ENCODE data around the gene MIA2.

DNA sequence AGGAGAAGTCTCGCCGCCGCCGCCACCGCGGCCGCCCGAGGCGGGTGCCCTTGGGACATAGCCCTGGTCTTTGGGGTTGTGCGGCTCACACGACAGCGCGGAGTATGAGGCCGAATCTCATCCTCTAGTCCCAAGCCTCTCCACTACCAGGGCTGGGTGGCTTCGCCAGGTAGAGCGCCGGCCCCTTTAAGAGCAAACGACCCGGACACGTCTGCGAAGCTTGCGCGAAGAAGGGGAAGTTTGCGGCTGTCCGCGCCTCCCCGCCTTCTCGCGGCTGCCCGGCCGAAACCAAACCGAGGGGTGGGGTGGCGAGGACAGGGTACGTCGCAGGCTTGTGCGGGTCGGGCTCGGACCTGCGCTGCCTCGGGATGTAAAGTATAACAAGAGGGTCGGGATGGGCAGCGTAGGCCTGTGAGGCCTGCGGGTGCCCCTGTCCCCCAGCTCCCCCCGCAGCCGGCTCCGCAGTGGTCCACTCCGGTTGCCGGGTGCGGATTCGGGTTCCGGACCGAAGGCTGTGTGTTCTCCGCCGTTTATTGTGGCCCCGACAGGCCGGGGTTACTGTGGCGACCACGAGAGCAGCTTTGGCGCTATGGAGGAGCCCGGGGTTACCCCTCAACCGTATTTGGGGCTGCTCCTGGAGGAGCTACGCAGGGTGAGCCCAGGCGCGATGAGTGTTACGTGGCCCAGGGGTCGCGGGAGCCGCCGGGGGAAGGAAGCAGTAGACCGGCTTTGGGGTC lies 33.3 kb downstream of the MIA2 start:
- TF ChIP-seq, protein P1, sequence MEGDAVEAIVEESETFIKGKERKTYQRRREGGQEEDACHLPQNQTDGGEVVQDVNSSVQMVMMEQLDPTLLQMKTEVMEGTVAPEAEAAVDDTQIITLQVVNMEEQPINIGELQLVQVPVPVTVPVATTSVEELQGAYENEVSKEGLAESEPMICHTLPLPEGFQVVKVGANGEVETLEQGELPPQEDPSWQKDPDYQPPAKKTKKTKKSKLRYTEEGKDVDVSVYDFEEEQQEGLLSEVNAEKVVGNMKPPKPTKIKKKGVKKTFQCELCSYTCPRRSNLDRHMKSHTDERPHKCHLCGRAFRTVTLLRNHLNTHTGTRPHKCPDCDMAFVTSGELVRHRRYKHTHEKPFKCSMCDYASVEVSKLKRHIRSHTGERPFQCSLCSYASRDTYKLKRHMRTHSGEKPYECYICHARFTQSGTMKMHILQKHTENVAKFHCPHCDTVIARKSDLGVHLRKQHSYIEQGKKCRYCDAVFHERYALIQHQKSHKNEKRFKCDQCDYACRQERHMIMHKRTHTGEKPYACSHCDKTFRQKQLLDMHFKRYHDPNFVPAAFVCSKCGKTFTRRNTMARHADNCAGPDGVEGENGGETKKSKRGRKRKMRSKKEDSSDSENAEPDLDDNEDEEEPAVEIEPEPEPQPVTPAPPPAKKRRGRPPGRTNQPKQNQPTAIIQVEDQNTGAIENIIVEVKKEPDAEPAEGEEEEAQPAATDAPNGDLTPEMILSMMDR (conservative IDR thresholded peaks at IDR 0.05; ENCODE audit: low read depth in 2 of 2): no peak
- no peak for TF ChIP-seq JUNB (IDR thresholded peaks at IDR 0.05; ENCODE audit: unreplicated experiment)
- no peak for TF ChIP-seq EZH2 (IDR thresholded peaks at IDR 0.05; ENCODE audit: low read depth, unreplicated experiment)
- TF ChIP-seq EZH2phosphoT487 (IDR thresholded peaks at IDR 0.05; ENCODE audit: unreplicated experiment): no peak
- TF ChIP-seq, protein P2, sequence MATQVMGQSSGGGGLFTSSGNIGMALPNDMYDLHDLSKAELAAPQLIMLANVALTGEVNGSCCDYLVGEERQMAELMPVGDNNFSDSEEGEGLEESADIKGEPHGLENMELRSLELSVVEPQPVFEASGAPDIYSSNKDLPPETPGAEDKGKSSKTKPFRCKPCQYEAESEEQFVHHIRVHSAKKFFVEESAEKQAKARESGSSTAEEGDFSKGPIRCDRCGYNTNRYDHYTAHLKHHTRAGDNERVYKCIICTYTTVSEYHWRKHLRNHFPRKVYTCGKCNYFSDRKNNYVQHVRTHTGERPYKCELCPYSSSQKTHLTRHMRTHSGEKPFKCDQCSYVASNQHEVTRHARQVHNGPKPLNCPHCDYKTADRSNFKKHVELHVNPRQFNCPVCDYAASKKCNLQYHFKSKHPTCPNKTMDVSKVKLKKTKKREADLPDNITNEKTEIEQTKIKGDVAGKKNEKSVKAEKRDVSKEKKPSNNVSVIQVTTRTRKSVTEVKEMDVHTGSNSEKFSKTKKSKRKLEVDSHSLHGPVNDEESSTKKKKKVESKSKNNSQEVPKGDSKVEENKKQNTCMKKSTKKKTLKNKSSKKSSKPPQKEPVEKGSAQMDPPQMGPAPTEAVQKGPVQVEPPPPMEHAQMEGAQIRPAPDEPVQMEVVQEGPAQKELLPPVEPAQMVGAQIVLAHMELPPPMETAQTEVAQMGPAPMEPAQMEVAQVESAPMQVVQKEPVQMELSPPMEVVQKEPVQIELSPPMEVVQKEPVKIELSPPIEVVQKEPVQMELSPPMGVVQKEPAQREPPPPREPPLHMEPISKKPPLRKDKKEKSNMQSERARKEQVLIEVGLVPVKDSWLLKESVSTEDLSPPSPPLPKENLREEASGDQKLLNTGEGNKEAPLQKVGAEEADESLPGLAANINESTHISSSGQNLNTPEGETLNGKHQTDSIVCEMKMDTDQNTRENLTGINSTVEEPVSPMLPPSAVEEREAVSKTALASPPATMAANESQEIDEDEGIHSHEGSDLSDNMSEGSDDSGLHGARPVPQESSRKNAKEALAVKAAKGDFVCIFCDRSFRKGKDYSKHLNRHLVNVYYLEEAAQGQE (IDR thresholded peaks at IDR 0.05; ENCODE audit: unreplicated experiment): no peak
- no peak for TF ChIP-seq STAT1 (IDR thresholded peaks at IDR 0.05; ENCODE audit: unreplicated experiment)
- peak; percentile 56 for TF ChIP-seq POLR2AphosphoS5 (IDR thresholded peaks at IDR 0.05; ENCODE audit: low read depth)
- TF ChIP-seq, protein P3, sequence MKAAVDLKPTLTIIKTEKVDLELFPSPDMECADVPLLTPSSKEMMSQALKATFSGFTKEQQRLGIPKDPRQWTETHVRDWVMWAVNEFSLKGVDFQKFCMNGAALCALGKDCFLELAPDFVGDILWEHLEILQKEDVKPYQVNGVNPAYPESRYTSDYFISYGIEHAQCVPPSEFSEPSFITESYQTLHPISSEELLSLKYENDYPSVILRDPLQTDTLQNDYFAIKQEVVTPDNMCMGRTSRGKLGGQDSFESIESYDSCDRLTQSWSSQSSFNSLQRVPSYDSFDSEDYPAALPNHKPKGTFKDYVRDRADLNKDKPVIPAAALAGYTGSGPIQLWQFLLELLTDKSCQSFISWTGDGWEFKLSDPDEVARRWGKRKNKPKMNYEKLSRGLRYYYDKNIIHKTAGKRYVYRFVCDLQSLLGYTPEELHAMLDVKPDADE (IDR thresholded peaks at IDR 0.05): no peak
- TF ChIP-seq ZNF114 (CRISPR knock-in tag; IDR thresholded peaks at IDR 0.05): no peak
- peak; percentile 26; the same call in 1 of the 2 replicates for TF ChIP-seq CREB1 (CRISPR knock-in tag; IDR thresholded peaks at IDR 0.05; ENCODE audit: low read depth)
